SIG-M5 (cell line): ENCODE data around the gene TMEM250.

Experiments used
- DNase-seq: peaks from one replicate; lab custom pipeline; 2025; lab: John Stamatoyannopoulos, UW

TMEM250 gene

DNA sequence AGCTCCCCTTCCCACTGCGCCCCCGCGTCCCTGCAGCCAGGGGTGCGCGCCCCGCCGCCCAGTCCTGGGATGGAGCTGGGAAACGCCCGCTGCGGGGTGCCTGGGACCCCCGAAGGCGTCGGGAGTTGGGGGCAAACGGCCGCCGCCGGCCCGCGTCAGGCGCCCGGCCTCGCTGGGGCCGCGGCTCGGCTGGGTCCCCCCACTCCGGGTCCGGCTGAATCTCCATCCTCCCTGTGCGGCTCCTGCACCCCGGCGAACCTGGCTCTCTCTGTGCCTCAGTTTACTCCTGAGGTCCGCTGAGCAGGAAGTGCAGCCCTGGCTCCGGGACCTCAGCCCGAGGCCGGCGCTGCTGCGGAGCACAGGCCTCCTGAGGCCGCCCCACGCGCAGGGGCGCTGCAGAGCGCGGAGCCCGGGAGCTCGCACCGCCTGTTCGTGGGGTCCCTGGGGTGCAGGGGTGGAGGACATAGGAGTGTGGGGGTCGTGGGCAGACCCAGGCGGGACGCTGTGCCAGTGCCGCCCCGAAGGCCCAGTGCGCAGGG, 13.9 kb upstream of the TMEM250 start:
- no peak for DNase-seq

DNA sequence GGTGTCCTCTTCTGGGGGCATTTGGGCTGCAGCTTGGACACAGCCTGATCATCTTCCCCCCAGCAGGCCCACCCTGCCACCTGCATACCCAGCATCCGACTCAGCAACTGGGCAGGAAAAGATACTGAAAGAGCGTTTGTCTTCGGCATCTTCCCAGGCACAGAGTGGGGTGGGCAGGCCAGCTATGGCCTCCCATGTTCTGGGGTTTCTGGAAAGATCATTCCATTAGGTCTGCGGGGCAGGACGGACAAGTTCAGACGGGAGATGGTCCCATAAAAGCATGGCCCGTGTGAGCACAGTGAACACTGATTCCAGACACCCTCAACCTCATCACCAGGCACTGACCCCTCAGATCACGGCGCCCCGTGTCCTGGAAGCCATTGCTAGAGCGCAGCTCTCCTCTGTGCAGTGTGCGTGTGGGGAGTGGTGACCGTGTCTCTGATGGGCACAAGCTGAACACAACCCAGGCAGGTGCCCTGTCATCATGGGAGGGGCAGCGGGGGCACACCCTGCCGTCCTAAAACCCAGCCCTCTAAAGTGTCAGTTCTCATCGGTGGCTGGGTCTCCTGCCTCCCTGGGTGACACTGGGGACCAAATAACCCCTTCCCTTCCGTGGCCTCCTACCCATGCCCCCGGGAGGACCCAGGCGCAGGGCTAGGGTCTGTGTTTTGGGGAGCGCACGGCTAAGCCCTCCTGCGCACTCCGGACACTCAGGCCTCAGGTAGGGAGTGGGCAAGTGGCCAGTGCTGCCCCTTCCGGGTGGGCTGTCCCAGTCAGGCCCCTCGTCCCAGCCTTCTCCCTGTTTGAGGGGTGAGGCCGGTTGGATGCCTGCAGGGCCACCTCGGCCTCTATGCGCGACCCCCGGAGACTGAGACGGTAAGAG, 13.2 kb upstream of the TMEM250 start:
- DNase-seq, result no peak

DNA sequence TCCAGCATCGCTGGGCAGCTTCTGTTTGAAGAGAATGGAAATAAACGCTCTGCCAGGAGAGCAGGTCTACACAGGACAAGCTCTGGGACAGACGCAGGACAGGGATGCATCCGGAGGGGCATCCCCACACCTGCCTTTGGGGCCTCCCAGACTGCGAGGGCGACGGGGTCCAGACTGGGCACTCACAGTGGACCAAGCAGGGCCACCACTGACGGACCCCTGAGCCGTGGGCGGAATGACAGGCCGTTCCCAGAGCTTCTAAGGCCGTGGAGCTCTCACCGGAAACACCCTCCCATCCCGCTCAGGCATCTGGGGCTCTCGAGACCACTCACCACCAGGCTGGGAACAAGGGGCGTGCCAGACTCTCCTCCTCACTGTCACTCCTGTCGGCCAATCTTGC, 10.5 kb upstream of the TMEM250 start:
- no peak for DNase-seq

DNA sequence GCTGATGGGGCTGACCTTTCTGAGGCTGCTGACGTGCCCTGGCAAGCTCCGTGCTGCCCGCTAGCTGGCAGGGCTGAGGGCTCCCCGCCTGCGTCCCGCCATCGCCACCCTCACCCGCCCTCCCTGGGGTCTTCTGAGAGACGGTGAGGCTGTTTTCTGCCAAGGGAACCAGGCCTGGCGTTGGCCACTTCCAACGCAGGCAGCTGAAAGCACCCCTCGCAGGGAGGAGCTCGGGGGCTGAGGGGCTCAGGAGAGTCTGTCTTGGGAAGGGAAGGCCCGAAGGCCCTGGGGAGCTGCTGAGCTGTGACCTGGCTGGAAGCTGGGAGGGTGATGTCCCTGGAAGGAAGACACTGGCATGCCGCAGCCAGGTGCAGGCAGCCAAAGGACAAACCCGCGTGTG, 9.8 kb upstream of the TMEM250 start:
- no peak for DNase-seq

DNA sequence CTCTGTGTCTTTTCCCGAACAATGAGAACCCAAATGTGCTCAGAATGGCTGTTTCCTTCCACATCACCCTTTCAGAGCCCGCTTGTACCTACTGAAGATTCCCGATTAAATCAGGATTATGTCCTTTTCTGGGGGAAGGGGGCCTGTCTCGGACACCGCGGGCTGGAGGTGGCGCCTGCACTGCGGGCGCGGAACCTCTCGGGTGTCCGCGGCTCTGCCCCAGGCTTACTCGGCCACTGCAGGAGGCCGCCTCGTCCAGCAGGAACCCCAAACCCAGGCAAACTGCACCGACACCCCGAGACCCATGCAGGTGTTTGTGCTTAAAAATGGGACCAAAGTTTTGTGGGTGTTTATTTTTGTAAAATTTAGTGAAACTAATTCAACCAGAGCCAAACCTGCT, 8.6 kb upstream of the TMEM250 start:
- DNase-seq, result no peak

DNA sequence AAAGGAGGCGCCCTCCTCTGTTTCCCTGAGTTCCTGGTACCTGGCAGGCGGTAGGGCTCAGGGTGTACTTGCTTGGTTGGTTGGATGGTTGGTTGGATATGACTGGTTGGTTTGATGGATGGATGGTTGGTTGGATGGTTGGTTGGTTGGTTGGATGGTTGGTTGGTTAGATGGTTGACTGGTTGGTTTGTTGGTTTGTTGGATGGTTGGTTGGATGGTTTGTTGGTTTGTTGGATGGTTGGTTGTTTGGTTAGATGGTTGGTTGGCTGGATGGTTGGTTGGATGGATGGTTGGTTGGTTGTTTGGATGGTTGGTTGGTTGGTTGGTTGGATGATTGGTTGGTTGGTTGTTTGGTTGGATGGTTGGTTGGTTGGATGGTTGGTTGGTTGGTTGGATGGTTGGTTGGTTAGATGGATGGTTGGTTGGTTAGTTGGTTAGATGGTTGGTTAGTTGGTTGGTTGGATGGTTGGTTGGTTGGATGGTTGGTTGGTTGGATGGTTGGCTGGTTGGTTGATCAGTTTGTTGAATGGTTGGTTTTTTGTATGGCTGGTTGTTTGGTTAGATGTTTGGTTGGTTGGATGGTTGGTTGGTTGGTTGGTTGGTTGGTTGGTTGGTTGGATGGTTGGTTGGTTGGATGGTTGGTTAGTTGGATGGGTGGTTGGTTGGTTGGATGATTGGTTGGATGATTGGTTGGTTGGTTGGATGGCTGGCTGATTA, 6.5 kb upstream of the TMEM250 start:
- DNase-seq, result no peak

DNA sequence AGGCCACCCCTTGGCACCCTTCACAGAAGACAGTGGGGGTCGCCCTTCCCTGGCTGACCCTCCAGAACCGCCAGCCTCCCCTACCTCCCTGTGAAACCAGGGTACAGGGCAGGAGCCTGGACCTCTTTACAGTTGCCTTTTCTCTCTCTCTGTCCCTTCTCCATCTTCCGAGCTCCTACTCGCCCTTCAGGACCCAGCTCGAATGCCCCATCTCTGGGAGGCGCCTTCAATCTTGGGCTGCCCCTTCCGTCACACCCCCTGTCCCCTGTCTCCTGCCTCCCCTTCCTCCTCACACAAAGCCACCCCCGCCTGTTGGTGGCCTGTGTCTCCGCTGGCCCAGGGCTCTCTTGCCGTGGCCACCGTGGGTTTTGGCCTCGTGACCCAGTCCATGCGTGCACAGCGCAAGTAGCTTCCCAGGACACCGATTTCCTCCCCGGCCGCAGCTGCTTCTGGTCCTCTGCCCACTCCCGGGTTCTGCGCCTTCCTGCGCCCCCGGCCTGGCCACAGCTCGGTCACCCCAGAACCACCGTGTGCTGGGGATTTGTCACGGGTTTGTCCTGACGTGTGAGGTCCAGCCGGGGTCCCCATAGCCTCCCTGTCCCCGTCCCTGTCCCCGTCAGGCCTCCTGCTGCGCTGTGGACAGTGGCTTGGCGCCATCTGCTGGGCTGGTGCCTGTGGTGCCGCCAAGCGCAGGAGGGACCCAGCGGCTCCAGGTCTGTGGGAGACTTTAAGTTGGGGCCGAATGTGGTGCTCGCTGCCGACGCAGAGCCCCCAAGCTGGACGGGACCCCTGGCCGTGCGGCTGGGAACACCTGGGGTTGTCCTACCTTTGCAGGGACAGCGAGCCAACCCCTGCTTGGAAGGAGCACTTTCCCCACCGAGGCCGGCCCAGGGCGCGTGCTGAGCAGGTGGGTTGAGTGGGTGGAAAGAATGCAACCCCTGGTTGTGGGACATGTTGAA, 4.0 kb upstream of the TMEM250 start:
- DNase-seq, result no peak

DNA sequence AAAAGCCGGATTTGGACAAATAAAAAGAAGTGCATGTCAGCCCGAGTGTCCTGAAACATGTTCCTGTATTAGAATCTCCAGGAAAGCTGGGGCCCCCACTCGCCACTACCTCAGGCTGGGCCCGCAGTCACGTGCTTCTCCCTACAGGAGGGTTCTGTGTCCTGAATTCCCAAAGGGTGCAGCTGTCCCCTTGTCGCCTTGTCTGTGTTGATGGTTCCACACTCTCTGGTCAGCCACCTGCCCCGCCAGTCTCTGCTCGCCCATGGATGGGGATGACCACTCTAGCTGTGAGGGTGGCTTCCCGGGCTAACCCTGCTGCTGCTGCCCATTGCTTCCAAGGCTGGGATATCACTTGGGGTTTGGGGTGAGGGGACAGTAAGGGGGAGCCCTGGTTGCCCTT, 3.1 kb upstream of the TMEM250 start:
- DNase-seq, result no peak

DNA sequence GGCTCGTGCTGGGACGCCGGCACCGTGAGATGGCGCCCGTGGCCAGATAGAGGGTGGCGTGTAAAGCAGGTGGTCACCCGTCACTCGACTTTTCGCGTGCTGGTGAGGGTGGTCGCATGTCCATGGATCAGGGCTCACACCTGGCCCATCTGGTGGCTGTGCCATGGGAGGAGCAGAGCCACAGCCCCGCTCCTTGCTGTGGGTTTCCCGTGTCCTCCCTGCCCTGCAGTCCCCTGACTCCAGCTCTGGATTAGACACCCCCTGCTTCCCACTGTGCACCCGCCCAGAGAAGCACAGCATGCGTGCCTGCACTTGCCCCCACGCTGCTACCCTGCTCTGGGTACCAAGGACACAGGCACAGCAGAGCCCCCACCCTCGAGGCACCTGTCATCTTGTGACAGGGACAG, 1.8 kb upstream of the TMEM250 start:
- DNase-seq, result no peak

DNA sequence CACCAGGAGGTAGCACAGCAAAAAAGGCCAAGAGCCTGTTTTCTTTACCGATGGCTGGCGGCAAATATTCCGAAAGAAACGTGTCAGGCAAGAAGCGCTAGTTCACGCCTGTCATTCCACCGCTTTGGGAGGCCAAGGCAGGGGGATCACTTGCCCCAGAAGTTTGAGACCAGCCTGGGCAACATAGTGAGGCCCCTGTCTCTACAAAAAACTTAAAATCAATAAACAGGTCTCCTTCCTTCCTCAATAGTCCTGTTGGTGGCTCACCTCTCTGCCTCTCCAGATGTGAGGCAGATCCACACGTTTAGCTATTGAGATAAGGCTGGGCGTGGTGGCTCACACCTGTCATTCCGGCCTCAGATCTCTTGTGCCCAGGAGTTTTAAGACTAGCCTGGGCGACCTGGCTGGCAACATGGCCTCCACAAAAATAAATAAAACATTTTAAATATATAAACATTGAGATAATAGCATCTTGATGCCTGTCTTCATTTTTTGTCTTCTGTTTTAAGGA, 1.3 kb upstream of the TMEM250 start:
- DNase-seq, result no peak

DNA sequence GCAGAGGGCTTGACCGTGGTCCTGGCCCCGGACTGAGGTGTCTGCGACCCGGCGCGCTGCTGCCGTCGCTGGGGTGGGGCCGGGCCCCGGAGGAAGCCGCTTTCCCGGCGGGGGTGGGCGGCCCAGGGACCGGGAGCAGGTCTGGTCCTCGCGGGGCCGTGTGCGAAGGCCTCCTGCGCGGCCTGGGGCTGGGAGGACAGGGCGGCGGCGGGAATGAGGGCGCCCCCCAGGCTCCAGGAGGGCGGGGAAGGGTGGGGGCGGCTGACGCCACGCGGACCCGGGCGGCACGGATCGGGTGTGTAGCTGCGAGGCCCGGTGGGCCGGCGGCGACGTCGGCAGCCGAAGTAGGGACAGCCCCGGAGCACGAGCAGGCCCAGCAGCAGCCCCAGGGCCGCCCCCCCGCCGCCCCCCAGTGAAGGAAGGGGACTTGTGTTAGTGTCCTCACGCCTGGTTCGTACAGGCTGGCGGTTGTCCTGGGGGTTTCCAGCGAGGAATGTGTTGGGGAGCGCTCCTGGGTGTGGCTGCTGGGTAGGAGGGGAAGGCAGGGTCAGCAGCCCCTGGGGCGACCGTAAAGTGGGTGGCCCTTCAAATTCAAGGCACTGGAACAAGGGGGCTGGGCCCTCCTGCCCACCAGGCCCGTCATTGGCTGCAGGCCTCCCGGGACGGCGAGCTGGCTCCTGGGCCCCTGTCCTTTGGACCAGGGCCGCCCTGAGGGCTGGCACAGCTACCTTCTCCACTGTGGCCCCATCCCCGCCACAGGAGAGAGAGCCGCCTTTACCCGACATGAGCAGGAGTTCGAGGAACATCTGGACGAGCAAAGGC, 597 bp upstream of the TMEM250 start:
- DNase-seq, result no peak

DNA sequence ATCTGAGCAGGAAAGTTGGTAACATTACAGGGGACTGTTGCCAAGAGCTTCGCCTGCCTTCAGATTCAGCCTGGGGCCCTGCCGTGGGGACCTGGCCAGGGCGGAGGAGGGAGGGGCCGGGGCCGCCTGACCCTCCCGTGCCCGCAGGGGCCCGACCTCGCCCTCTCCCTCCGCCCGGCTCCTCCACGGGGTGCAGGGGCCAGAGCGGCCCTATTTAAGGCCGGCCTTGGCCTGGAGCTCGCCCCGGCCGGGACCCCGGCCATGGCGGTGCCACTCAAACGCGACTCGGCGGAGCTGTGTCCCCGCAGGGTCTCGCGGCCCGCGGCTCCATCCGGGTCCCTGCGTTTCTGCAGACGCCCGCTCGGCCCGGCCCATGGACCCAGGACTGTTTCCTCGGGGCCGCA, 757 bp downstream of the TMEM250 start:
- DNase-seq, result no peak

DNA sequence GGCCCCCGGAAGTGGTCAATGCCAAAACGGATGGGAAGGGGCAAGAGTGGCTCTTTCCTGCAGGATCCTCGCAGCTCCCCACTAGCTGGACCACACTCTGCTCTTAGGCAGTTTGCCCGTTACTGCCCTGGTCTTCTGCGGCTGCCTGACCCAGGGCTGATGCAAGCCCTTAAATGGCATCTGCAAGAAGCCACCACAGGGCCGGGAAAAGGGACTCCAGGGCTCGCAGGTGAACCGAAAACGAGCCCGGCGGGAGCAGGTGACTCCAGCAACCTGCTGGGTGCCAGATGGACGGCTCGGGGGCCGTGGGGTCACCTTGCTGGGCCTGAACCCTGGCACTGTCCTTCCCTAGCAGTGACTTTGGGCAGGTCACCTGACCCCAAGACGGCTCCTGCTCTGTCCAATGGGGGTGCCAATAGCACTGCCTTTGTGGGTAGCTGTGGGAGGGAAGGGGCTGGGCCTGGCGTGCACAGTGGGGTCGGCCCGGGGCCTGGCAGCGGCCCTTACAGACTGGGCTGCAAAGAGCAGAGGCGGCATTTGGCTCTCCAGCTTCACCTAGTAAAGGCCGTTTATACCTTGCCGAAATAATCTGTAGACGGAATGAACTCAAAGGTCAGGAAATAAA, 1.3 kb downstream of the TMEM250 start:
- no peak for DNase-seq

DNA sequence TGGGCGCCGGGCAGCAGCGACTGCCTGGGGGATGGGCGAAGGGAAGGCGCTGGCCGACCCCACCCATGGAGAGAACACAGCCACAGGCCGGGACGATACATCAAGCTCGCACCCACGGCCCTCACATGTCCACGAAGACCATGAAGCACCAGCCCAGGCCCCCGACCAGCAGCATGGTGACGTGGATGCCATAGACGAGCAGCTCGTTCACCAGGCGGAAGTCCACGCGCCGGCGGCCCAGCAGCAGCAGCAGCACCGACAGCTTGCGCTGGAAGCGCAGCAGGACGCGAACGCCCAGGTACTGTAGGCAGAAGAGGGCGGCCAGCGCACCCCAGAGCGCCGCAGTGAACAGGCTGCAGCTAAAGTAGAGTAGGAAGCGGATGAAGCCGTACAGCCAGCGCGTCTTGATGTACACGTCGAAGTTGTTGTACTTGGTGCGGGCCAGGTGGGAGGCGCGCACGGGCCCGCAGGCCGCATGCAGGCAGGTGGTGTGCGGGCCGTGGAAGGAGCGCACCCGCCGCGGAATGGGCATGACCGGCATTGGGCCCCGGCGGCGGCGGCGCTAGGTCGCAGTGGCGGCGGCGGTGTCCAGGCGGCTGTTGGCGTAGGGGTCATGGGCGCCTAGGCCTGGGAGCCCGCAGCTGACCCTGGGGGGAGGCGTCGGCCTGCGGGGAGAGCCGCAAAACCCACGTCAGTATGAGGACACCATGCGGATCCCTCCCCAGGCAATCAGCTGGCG, 2.1 kb downstream of the TMEM250 start:
- DNase-seq, result no peak

DNA sequence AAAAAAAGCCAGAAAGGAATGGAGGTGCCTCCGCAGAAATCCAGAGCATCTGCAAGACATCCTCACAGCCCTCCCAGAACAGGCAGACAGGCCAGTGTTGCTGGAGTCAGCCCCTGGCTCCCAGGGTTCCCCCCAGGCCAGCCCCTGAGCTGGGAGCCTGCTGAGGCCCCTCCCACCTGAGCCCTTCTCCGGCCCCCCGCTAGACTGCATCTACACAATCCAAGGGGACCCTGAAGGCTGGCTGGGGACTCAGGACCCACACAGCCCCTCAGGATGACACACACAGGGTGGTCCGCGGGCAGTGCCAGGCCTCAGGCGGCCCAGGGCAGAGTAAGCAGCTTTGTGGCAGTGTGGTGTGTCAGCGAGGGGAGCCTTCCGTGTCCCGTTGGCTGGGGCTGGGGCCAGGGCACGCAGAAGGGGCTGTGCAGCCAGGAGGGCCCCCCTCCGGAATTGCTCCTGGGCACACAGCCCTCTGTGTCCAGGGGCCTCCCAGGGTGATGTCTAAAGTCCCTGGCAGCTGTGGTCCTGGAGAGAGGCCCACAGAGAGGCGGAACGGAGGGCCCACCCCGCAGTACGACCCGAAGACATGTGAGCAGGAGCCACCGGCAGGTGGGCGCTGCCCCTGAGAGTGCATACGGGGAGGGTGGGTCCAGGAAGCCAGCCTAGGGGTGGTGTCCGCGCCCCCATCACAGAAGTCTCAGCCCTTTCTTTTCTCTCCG, 2.9 kb downstream of the TMEM250 start:
- DNase-seq, result no peak

DNA sequence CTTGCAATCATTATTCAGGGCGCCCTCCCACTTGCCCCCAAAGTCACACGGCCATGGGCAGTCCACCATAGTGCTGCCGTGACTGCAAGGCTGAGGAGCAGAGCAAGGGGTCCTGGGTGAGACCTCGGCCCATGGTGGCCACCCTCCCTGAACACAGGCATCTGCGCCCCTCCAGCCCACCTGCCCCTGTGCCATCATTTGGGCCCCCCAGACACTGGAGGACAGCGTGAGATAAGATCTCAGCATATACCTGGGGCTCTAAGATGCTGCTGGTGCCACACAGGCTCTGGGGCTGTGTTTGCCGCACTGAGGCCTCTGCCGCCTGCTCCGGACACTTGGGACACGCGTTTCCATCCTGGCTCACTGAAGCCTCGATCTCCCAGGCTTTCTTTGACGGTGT, 3.5 kb downstream of the TMEM250 start:
- DNase-seq, result no peak

DNA sequence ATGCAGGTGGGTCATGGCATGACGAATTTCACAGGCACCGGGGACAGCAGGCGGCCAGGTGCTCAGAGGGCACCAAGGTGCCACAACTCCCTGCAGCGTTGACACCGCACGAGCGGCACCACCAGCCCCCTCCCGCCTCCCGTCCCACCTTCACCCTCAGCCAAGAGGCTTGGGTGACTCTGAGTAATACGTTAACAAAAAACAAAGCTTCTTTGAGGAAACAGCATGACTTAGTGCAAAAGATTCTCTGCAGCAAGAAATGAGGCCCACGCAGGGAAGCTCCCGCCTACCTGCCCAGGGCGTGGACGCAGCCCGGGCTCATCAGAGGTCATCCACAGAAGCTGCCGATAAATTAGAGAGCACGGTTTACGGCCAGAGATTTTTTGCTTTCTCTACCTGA, 4.1 kb downstream of the TMEM250 start:
- DNase-seq, result no peak

DNA sequence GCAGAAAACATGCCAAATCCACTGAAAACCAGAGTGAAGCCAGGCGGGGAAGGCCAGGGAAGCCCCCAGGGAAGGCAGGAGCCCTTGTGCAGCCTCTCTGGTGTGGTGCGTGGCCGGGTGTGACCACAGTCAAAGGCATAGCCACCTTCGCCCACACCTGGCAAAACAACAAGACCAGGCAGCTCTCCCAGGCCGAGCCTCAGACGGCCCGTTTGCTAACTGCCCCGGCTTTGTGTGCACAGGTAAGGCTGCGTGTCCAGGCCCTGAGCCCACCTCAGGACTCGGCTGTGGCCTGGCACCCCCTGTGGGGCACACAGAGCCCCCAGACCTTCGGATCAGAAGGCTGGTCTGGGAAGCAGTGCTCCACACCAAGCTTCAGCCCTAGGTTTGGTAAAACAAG, 6.1 kb downstream of the TMEM250 start:
- no peak for DNase-seq

DNA sequence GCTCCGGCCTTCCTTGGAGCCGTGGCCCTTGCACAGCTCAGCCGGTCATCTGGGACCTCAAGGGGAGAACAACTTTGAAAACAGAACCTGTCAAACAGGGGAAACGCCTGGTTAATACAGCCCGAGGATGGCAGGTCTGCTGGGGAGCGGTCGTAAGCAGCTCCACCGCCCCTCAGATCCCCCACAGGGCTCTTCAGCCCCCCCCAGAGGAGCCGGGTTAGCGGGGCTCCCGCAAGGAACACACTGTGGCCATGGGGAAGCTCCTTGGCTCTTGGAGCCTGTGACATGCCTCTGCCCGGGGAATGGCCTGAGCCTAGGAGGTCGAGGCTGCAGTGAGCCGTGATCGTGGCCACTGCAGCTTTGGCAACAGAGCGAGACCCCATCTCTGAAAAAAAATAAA, 6.8 kb downstream of the TMEM250 start:
- DNase-seq, result no peak
